Breast epithelium (tissue), 4 donors: ENCODE measurements around the gene BBS4. TPM values are rescaled to one million over a fixed set of nuclear protein-coding genes. Genes with fewer than 3 reads are reported as not detected.

Experiments
- DNase-seq, 2 donors: peaks; one replicate each; pipeline ENCODE4 v3.0.0-alpha.2; 2019; ENCODE audit warnings: low spot score in 2 of 2
- H3K27ac ChIP-seq, 2 donors: fragments of 200-600 bp; sonication (generic) in 1 of 2; one replicate each; pipeline ENCODE4 v1.5.1; 2016 to 2019; ENCODE audit warnings: mild to moderate bottlenecking in 1 of 2
- H3K27me3 ChIP-seq, 2 donors: fragments of 200-600 bp; sonication (generic) in 1 of 2; one replicate each; pipeline versions ENCODE4 v1.5.1 to v1.6.0; 2017 to 2019; ENCODE audit warnings: control low read depth in 1 of 2, mild to moderate bottlenecking in 1 of 2
- H3K36me3 ChIP-seq: fragments of 200-600 bp; one replicate; pipeline ENCODE4 v1.5.1; 2019
- H3K4me1 ChIP-seq, 2 donors: fragments of 200-600 bp; sonication (generic); one replicate each; pipeline ENCODE4 v1.5.1; 2016 to 2019; ENCODE audit warnings: control low read depth in 1 of 2
- H3K4me3 ChIP-seq, 3 donors: fragments of 200-600 bp; sonication (generic); 1 replicate in 2 of 3; 2 replicates in 1 of 3; pipeline ENCODE4 v1.5.1; 2016 to 2019; ENCODE audit warnings: mild to moderate bottlenecking in 3 of 3, moderate library complexity in 2 of 3
- H3K9me3 ChIP-seq, 2 donors: fragments of 200-600 bp; sonication (generic) in 1 of 2; one replicate each; pipeline ENCODE4 v1.5.1; 2016 to 2019; ENCODE audit warnings: control low read depth in 1 of 2
- CTCF ChIP-seq, 3 donors: fragments of 450-650 bp; IDR thresholded peaks; one replicate each; pipeline ENCODE4 v1.5.1; 2016 to 2017; ENCODE audit warnings: antibody characterized with exemption in 3 of 3, mild to moderate bottlenecking in 3 of 3, moderate library complexity in 3 of 3
- POLR2A ChIP-seq: fragments of 450-650 bp; IDR thresholded peaks from one replicate; pipeline ENCODE4 v1.6.1; 2016; ENCODE audit warnings: antibody characterized with exemption, mild to moderate bottlenecking, moderate library complexity
- POLR2AphosphoS5 ChIP-seq, 3 donors: sonication (generic); formaldehyde crosslinking; IDR thresholded peaks; one replicate each; pipeline ENCODE4 v1.6.1; 2017; ENCODE audit warnings: antibody characterized with exemption in 3 of 3
- intact Hi-C: fragments of 100-400 bp; cut with DNase I; formaldehyde crosslinking; loops from one replicate; pipeline ENCODE4 v1.15.1; 2023; ENCODE audit warnings: low total_unique reads
- total RNA-seq, 3 donors: library from RNA; depleted of rRNA; stranded (reverse); fragments of >200 nt; gene quantifications; one replicate each; pipeline ENCODE4 v1.1.0, GENCODE V29; 2016

The BBS4 gene
- total RNA-seq, 3 donors from 2014 or later: 18.9 to 74.9 (median 51.1) TPM

DNA sequence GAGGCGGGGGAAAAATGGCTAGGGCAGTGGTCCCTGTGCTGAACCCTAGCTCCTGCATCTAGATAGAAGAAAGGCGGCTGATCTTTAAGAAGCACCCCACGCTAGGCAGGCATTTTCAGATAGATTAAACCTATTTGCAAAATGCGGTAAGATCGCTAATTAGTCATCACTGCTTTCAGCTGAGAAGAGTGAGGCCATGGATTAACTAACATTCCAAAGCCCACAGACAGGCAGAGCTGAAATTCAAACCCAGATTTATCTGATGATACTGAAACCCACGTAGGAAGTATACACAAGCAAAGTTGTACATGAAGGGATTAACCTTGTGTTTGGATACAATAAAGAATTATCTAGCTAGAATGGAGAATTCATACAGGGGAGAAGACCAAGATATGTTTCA, 92.8 kb downstream of the BBS4 start:
- H3K27me3 ChIP-seq: no peaks in the 10 kb centered on the region
- no peak for TF ChIP-seq POLR2A
- TF ChIP-seq POLR2AphosphoS5 (IDR thresholded peaks at IDR 0.05): no peak
- TF ChIP-seq CTCF (IDR thresholded peaks at IDR 0.05): no peak
- intact Hi-C loops: no loop called here

DNA sequence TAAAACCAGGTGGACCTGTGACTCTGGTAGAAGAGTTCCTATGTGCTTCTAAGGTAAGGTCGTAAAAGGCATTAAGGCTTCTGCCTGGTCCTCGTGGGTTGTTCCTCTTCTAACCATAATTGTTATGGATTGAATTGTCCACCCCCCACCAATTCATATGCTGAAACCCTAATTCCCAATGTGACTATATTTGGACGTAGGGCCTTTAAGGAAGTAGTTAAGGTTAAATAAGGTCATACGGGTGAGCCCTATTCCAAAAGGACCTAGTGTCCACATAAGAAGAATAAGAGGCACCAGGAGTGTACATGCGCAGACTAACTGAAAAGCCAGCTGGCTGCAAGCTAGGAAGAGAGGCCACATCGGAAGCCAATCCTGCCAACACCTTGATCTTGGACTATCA, 95.6 kb downstream of the BBS4 start:
- H3K27me3 ChIP-seq: no peaks in the 10 kb centered on the region
- H3K4me1 ChIP-seq: peaks cover 2 to 6% of the 10 kb centered on the region in 2 donors
- H3K36me3 ChIP-seq: no peaks in the 10 kb centered on the region
- H3K4me3 ChIP-seq: no peak overlapping the region
- DNase-seq: no peak
- H3K27ac ChIP-seq: no peak overlapping the region
- H3K9me3 ChIP-seq: no peaks in the 10 kb centered on the region
- TF ChIP-seq POLR2AphosphoS5 (IDR thresholded peaks at IDR 0.05) (no peak), CTCF (IDR thresholded peaks at IDR 0.05) (no peak), POLR2A (no peak)
- intact Hi-C loops: no loop called here

More for the DNA sequence above, 92.8 kb downstream of the BBS4 start:
- no peaks in the 10 kb centered on the region for H3K9me3 ChIP-seq
- H3K4me3 ChIP-seq: no peak overlapping the region
- DNase-seq: no peak
- H3K36me3 ChIP-seq: no peaks in the 10 kb centered on the region
- no peak overlapping the region for H3K27ac ChIP-seq
- H3K4me1 ChIP-seq: no peaks in the 10 kb centered on the region

DNA sequence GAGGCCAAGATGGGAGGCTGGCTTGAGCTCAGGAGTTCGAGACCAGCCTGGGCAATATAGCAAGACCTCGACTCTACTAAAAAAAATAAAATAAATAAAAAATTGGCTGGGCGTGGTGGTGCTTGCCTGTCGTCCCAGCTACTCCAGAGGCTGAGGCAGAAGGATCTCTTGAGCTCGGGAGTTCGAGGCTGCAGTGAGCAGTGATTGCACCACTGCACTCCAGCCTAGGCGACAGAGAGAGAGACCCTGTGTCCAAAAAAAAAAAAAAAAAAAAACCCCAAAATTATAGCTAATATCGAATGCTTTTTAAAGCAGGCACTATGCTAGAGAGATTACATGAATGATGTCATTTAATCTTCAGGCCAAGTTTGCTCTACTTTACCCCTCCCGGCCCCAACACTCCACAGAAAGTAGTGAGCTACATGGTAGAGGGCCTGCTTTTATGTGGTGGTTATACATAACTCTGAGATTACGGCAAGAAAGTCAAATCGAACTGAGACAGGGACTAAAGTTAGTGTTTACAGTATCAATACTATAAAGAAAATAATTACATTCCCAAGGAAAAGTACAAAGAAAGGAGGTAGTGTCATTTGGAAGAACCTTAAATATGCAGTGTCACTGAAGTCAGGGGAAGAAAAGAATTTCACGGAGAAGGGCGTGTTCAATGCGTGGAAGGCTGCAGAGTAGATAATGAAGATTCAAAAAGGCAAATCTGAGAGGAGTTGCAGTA, 96.4 kb downstream of the BBS4 start:
- no peak for DNase-seq
- intact Hi-C loops: no loop called here
- Histone ChIP-seq H3K36me3 (no peaks in the 10 kb centered on the region), H3K27me3 (no peaks in the 10 kb centered on the region), H3K4me3 (peak overlapping the region; percentile 87 to 100 (median 90)), H3K4me1 (peaks cover 3 to 6% of the 10 kb centered on the region in 2 donors), H3K9me3 (no peaks in the 10 kb centered on the region), H3K27ac (peak overlapping the region; percentile 94 to 97)
- TF ChIP-seq POLR2AphosphoS5 (IDR thresholded peaks at IDR 0.05) (no peak), POLR2A (no peak), CTCF (IDR thresholded peaks at IDR 0.05) (no peak)

GRCh38 chr15:72783004-72783639, 97.1 kb downstream of the BBS4 start:
- Histone ChIP-seq H3K4me1 (peaks cover 3 to 6% of the 10 kb centered on the region in 2 donors), H3K27me3 (no peaks in the 10 kb centered on the region), H3K4me3 (peak overlapping the region; percentile 87 to 100 (median 90)), H3K36me3 (no peaks in the 10 kb centered on the region), H3K9me3 (no peaks in the 10 kb centered on the region), H3K27ac (peak overlapping the region; percentile 94 to 97)
- TF ChIP-seq CTCF (IDR thresholded peaks at IDR 0.05) (no peak), POLR2A (no peak), POLR2AphosphoS5 (IDR thresholded peaks at IDR 0.05) (no peak)
- intact Hi-C loops: no loop called here
- peak in 1 of 2 donors; percentile 52 for DNase-seq
